HCT116 (cell line): ENCODE data around the gene ANKRD37. TPM values are rescaled to one million over a fixed set of nuclear protein-coding genes. Genes with fewer than 3 reads are reported as not detected.

Source experiments
- ATAC-seq: fragments of 200-7000 bp; cut with Tn5 transposase; 2 replicates; pipeline ENCODE4 v1.9.1; 2020; ENCODE audit warnings: mild to moderate bottlenecking, moderate library complexity
- BruUV-seq: library from RNA; stranded (reverse); fragments of 400-500 nt; replicated peaks from 2 replicates; lab custom pipeline; 2021; lab: Mats Ljungman, UMichigan
- CTCF ChIA-PET: fragments of 300-600 bp; sonication (Branson Sonifier 250); formaldehyde crosslinking; loops from one replicate; lab custom pipeline; 2021; ENCODE audit warnings: antibody characterized with exemption; lab: Charles Lee
- POLR2A ChIA-PET: fragments of 300-600, 350-600 bp; sonication (Branson Sonifier 250); formaldehyde crosslinking; loops from one replicate; lab custom pipeline; 2021; ENCODE audit warnings: antibody characterized with exemption; lab: Charles Lee
- RAD21 ChIA-PET, 2 experiments: fragments of 300-600 bp; sonication (Branson Sonifier 250); formaldehyde crosslinking; loops; one replicate each; lab custom pipeline; 2023; ENCODE audit warnings: low total read pairs in 2 of 2; ENCODE audit not compliant: uncharacterized antibody in 2 of 2, unreplicated experiment in 2 of 2, low non-redundant PET in 1 of 2; lab: Charles Lee
- DNase-seq: peaks from one replicate; pipeline ENCODE4 v3.0.0-alpha.2; 2010; ENCODE audit warnings: low read depth, low spot score
- H2AFZ ChIP-seq: fragments of 200-600 bp; shearing (Covaris generic), sonication (generic); 2 replicates; pipeline ENCODE4 v1.6.1; 2017; ENCODE audit warnings: low read depth, mixed run types, mixed read lengths, antibody characterized with exemption, low read length; ENCODE audit not compliant: poor library complexity, severe bottlenecking
- H3K27ac ChIP-seq: 2 replicates; pipeline ENCODE4 v1.5.1; 2012; ENCODE audit warnings: low read depth, low read length
- H3K27me3 ChIP-seq: fragments of 200-600 bp; sonication (generic); 2 replicates; pipeline ENCODE4 v1.6.1; 2016; ENCODE audit warnings: mixed run types, low read length, mixed read lengths; ENCODE audit not compliant: insufficient read depth
- H3K36me3 ChIP-seq, 2 experiments: fragments of 200-500 bp in 1 of 2; fragments of 200-600 bp in 1 of 2; sonication (Bioruptor generic) in 1 of 2; sonication (generic) in 1 of 2; 2 replicates each; pipeline versions ENCODE4 v1.5.1 to v1.6.1; 2014 to 2016; ENCODE audit warnings: low read length in 2 of 2, inconsistent platforms in 1 of 2, mixed read lengths in 1 of 2, mixed run types in 1 of 2; ENCODE audit not compliant: insufficient read depth in 2 of 2, control insufficient read depth in 1 of 2
- H3K4me1 ChIP-seq, 2 experiments: fragments of 200-600 bp in 1 of 2; sonication (generic) in 1 of 2; 2 replicates each; pipeline versions ENCODE4 v1.5.1 to v1.6.1; 2012 to 2017; ENCODE audit warnings: low read length in 2 of 2, inconsistent platforms in 1 of 2, mild to moderate bottlenecking in 1 of 2, mixed read lengths in 1 of 2, mixed run types in 1 of 2, moderate library complexity in 1 of 2; ENCODE audit not compliant: insufficient read depth in 2 of 2, control insufficient read depth in 1 of 2
- H3K4me2 ChIP-seq: fragments of 200-600 bp; sonication (generic); 2 replicates; pipeline ENCODE4 v1.6.1; 2017; ENCODE audit warnings: mixed run types, low read length, mixed read lengths
- H3K4me3 ChIP-seq, 2 experiments: fragments of 200-600 bp in 1 of 2; sonication (generic) in 1 of 2; replicated peaks in 1 of 2; 2 replicates each; pipeline ENCODE4 v1.5.1; 2011 to 2016; ENCODE audit warnings: low read length in 2 of 2, control low read depth in 1 of 2, low read depth in 1 of 2, mild to moderate bottlenecking in 1 of 2, mixed read lengths in 1 of 2, mixed run types in 1 of 2
- H3K79me2 ChIP-seq: fragments of 200-600 bp; sonication (generic); 2 replicates; pipeline ENCODE4 v1.6.1; 2017; ENCODE audit warnings: mild to moderate bottlenecking, mixed run types, low read length, moderate library complexity, mixed read lengths; ENCODE audit not compliant: insufficient read depth
- H3K9ac ChIP-seq: fragments of 200-600 bp; sonication (generic); 2 replicates; pipeline ENCODE4 v1.6.1; 2016; ENCODE audit warnings: low read length, mixed read lengths
- H3K9me2 ChIP-seq: fragments of 200-600 bp; sonication (generic), shearing (Covaris generic); 2 replicates; pipeline ENCODE4 v1.6.1; 2017; ENCODE audit warnings: mixed run types, mild to moderate bottlenecking, moderate library complexity; ENCODE audit not compliant: insufficient read depth
- H3K9me3 ChIP-seq, 2 experiments: fragments of 200-500 bp in 1 of 2; fragments of 200-600 bp in 1 of 2; sonication (Bioruptor generic) in 1 of 2; sonication (generic) in 1 of 2; 2 replicates each; pipeline ENCODE4 v1.6.1; 2014 to 2017; ENCODE audit warnings: low read length in 2 of 2, mixed read lengths in 2 of 2, inconsistent platforms in 1 of 2, low read depth in 1 of 2, mild to moderate bottlenecking in 1 of 2, mixed run types in 1 of 2, moderate library complexity in 1 of 2; ENCODE audit not compliant: control insufficient read depth in 1 of 2, insufficient read depth in 1 of 2
- H4K20me1 ChIP-seq: fragments of 200-600 bp; sonication (generic), shearing (Covaris generic); 2 replicates; pipeline ENCODE4 v1.6.1; 2017; ENCODE audit warnings: mixed run types, mild to moderate bottlenecking, moderate library complexity; ENCODE audit not compliant: insufficient read depth
- ATF3 ChIP-seq: IDR thresholded peaks from 2 replicates; pipeline ENCODE4 v1.6.1; 2012
- CBX3 ChIP-seq: IDR thresholded peaks from 2 replicates; pipeline ENCODE4 v1.6.1; 2012; ENCODE audit warnings: low read depth
- EGR1 ChIP-seq: IDR thresholded peaks from 2 replicates; pipeline ENCODE4 v1.6.1; 2012; ENCODE audit warnings: low read depth
- ELF1 ChIP-seq: IDR thresholded peaks from 2 replicates; pipeline ENCODE4 v1.6.1; 2012; ENCODE audit warnings: low read depth, borderline replicate concordance
- EZH2 ChIP-seq: fragments of 200-600 bp; sonication (generic); IDR thresholded peaks from 2 replicates; pipeline ENCODE4 v1.6.1; 2017; ENCODE audit warnings: antibody characterized with exemption, mixed run types
- EZH2phosphoT487 ChIP-seq: fragments of 200-600 bp; IDR thresholded peaks from 2 replicates; pipeline ENCODE4 v1.6.1; 2018; ENCODE audit warnings: antibody characterized with exemption, borderline replicate concordance
- FOSL1 ChIP-seq: IDR thresholded peaks from 2 replicates; pipeline ENCODE4 v1.6.1; 2012; ENCODE audit warnings: low read depth
- MAX ChIP-seq: IDR thresholded peaks from 2 replicates; pipeline ENCODE4 v1.6.1; 2012
- POLR2AphosphoS5 ChIP-seq: IDR thresholded peaks from 2 replicates; pipeline ENCODE4 v1.6.1; 2011; ENCODE audit warnings: mild to moderate bottlenecking, low read depth, low read length, moderate library complexity
- RAD21 ChIP-seq: IDR thresholded peaks from 2 replicates; pipeline ENCODE4 v1.6.1; 2012; ENCODE audit warnings: low read depth, mild to moderate bottlenecking
- REST ChIP-seq: IDR thresholded peaks from 2 replicates; pipeline ENCODE4 v1.6.1; 2012; ENCODE audit warnings: low read depth
- SIN3A ChIP-seq: IDR thresholded peaks from 2 replicates; pipeline ENCODE4 v1.6.1; 2012; ENCODE audit warnings: low read depth
- TCF7L2 ChIP-seq: IDR thresholded peaks from 2 replicates; pipeline ENCODE4 v1.7.0; 2011; ENCODE audit warnings: borderline replicate concordance, inconsistent platforms; ENCODE audit not compliant: insufficient read depth, insufficient read length; ENCODE audit errors: extremely low read depth
- YY1 ChIP-seq: IDR thresholded peaks from 2 replicates; pipeline ENCODE4 v1.6.1; 2011; ENCODE audit warnings: low read length, low read depth, moderate library complexity, mild to moderate bottlenecking; ENCODE audit not compliant: insufficient replicate concordance; ENCODE audit errors: extremely low read depth
- ZBTB33 ChIP-seq: IDR thresholded peaks from 2 replicates; pipeline ENCODE4 v1.6.1; 2011; ENCODE audit warnings: mild to moderate bottlenecking, low read length, moderate library complexity; ENCODE audit not compliant: insufficient replicate concordance; ENCODE audit errors: extremely low read depth
- ZNF274 ChIP-seq: fragments of 200-500 bp; sonication (Bioruptor generic); IDR thresholded peaks from 2 replicates; pipeline ENCODE4 v1.6.1; 2014; ENCODE audit warnings: mild to moderate bottlenecking, low read depth, low read length, inconsistent platforms
- intact Hi-C: fragments of 100-400 bp; cut with micrococcal nuclease; formaldehyde crosslinking; loops from 2 replicates; pipeline ENCODE4 v1.10.0; 2022
- total RNA-seq: library from RNA; stranded (reverse); gene quantifications from one replicate; pipeline ENCODE4 v1.2.1, GENCODE V29; 2021; ENCODE audit not compliant: unreplicated experiment

ANKRD37 gene
- total RNA-seq, 1 experiment from 2014 or later, result 29.9 TPM

- no TSS peak for BruUV-seq
- no peak overlapping the region for H3K4me2 ChIP-seq
- RAD21 ChIA-PET, result no interaction called here
Observed at GRCh38 chr4:185390941-185391340, 5.7 kb upstream of the ANKRD37 start.

More at GRCh38 chr4:185390941-185391340, 5.7 kb upstream of the ANKRD37 start:
- H3K27ac ChIP-seq, result no peak overlapping the region
- no peaks in the 10 kb centered on the region for H3K9me2 ChIP-seq
- no peaks in the 10 kb centered on the region for H3K27me3 ChIP-seq
- H3K36me3 ChIP-seq, result no peaks in the 10 kb centered on the region
- ATAC-seq (no peak), DNase-seq (no peak)
- H3K4me1 ChIP-seq, result peaks cover 4 to 14% of the 10 kb centered on the region in 2 experiments; a peak in 3 of 4 replicates
- no peaks in the 10 kb centered on the region for H4K20me1 ChIP-seq
- H2AFZ ChIP-seq, result no peak overlapping the region
- intact Hi-C loops, result no loop called here
- H3K9ac ChIP-seq, result no peak overlapping the region
- no peak for TF ChIP-seq TCF7L2
- TF ChIP-seq CBX3, result no peak
- TF ChIP-seq MAX, result no peak
- TF ChIP-seq ZBTB33, result no peak
- TF ChIP-seq ELF1, result no peak
- no peak for TF ChIP-seq EZH2phosphoT487
- TF ChIP-seq RAD21, result no peak
- no peak for TF ChIP-seq EGR1
- no peak for TF ChIP-seq ATF3
- no peak for TF ChIP-seq POLR2AphosphoS5
- TF ChIP-seq YY1, result no peak
- no peak for TF ChIP-seq REST
- TF ChIP-seq ZNF274, result no peak
- TF ChIP-seq SIN3A, result no peak
- TF ChIP-seq EZH2, result no peak
- TF ChIP-seq FOSL1, result no peak
- POLR2A ChIA-PET, result no interaction called here
- no peak overlapping the region for H3K4me3 ChIP-seq
- CTCF ChIA-PET, result no interaction called here
- H3K79me2 ChIP-seq, result no peaks in the 10 kb centered on the region
- no peaks in the 10 kb centered on the region for H3K9me3 ChIP-seq
